ENCODE data around the gene SUN2. TPM values are rescaled to one million over a fixed set of nuclear protein-coding genes. Genes with fewer than 3 reads are reported as not detected.

The SUN2 gene
- total RNA-seq, 1 donor from 2014 or later, result 51.6 TPM

GRCh38 chr22:38727123-38727522, 28.7 kb downstream of the SUN2 start:
- Histone ChIP-seq H3K36me3 (ENCODE audit: control insufficient read depth, insufficient read depth, low read length) (peaks cover 59% of the 10 kb centered on the region), H3K4me3 (ENCODE audit: low read depth, low read length) (no peak overlapping the region), H3K27me3 (ENCODE audit: control insufficient read depth, insufficient read depth, low read length) (no peaks in the 10 kb centered on the region)
- TF ChIP-seq, protein P1, sequence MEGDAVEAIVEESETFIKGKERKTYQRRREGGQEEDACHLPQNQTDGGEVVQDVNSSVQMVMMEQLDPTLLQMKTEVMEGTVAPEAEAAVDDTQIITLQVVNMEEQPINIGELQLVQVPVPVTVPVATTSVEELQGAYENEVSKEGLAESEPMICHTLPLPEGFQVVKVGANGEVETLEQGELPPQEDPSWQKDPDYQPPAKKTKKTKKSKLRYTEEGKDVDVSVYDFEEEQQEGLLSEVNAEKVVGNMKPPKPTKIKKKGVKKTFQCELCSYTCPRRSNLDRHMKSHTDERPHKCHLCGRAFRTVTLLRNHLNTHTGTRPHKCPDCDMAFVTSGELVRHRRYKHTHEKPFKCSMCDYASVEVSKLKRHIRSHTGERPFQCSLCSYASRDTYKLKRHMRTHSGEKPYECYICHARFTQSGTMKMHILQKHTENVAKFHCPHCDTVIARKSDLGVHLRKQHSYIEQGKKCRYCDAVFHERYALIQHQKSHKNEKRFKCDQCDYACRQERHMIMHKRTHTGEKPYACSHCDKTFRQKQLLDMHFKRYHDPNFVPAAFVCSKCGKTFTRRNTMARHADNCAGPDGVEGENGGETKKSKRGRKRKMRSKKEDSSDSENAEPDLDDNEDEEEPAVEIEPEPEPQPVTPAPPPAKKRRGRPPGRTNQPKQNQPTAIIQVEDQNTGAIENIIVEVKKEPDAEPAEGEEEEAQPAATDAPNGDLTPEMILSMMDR (IDR thresholded peaks at IDR 0.05; ENCODE audit: insufficient read depth, low read length, severe bottlenecking), result no peak
- DNase-seq (ENCODE audit: low read depth), result no peak
- FAIRE-seq, result no peak

DNA sequence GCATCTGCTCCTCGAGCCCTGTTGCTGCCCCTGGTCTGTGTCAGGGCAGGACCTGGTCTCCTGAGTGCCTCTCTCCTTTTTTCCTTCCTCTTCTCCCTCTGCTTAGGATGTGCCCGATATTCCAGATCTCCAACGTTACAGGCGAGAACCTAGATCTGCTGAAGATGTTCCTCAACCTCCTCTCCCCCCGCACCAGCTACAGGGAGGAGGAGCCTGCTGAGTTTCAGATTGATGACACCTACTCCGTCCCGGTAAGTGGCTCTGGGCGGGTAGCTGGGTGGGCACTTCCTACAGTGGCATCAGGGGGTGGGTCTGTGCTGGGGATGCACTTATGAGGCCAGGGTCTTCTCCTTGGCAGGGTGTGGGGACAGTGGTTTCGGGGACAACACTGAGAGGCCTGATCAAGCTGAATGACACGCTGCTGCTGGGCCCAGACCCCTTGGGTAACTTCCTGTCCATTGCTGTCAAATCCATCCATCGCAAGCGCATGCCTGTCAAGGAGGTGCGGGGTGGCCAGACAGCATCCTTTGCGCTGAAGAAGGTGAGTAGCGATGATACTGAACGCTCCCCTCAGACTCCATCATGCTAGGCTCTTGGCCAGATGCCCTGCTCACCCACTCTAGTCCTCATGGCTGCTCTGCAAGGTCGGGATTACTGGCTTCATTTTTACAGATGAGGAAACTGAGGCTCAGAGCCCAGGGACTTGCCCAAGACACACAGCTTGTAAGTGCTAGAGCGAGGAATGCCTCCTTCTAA, 29.7 kb downstream of the SUN2 start:
- peaks cover 63% of the 10 kb centered on the region for H3K36me3 ChIP-seq (ENCODE audit: control insufficient read depth, insufficient read depth, low read length)
- no peak overlapping the region for H3K4me3 ChIP-seq (ENCODE audit: low read depth, low read length)
- H3K27me3 ChIP-seq (ENCODE audit: control insufficient read depth, insufficient read depth, low read length), result no peaks in the 10 kb centered on the region
- DNase-seq (ENCODE audit: low read depth) (no peak), FAIRE-seq (no peak)
- TF ChIP-seq, protein P1 (IDR thresholded peaks at IDR 0.05; ENCODE audit: insufficient read depth, low read length, severe bottlenecking), result no peak

- Histone ChIP-seq H3K36me3 (ENCODE audit: control insufficient read depth, insufficient read depth, low read length) (peaks cover 61% of the 10 kb centered on the region), H3K27me3 (ENCODE audit: control insufficient read depth, insufficient read depth, low read length) (no peaks in the 10 kb centered on the region), H3K4me3 (ENCODE audit: low read depth, low read length) (no peak overlapping the region)
- DNase-seq (ENCODE audit: low read depth), result peak; percentile 38
- no peak for FAIRE-seq
- TF ChIP-seq, protein P1 (IDR thresholded peaks at IDR 0.05; ENCODE audit: insufficient read depth, low read length, severe bottlenecking), result peak; percentile 53
Observed at GRCh38 chr22:38724926-38725571, 30.7 kb downstream of the SUN2 start.

- DNase-seq (ENCODE audit: low read depth) (no peak), FAIRE-seq (no peak)
- Histone ChIP-seq H3K27me3 (ENCODE audit: control insufficient read depth, insufficient read depth, low read length) (no peaks in the 10 kb centered on the region), H3K4me3 (ENCODE audit: low read depth, low read length) (no peak overlapping the region), H3K36me3 (ENCODE audit: control insufficient read depth, insufficient read depth, low read length) (peaks cover 55% of the 10 kb centered on the region)
- TF ChIP-seq, protein P1 (IDR thresholded peaks at IDR 0.05; ENCODE audit: insufficient read depth, low read length, severe bottlenecking), result no peak
Observed at GRCh38 chr22:38724176-38724575, 31.6 kb downstream of the SUN2 start.

DNA sequence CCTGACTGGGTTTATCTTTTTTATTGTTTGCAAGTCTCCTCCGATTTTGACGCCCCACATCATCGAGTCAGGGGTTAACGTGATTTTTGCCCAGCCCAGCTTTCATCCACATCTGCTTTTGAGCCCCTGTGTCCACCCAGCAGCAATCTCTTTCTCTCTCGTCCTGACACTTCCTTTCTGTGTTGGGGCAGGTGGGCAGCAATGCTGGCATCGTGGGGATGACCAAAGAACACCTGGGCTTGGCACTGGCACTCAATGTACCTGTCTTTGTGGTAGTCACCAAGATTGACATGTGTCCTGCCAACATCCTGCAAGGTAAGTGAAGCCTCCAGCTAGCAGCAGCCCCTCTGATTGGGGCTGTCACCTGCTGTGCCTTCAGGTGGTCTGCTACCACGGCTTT, 34.2 kb downstream of the SUN2 start:
- TF ChIP-seq, protein P1 (IDR thresholded peaks at IDR 0.05; ENCODE audit: insufficient read depth, low read length, severe bottlenecking), result no peak
- Histone ChIP-seq H3K4me3 (ENCODE audit: low read depth, low read length) (no peak overlapping the region), H3K27me3 (ENCODE audit: control insufficient read depth, insufficient read depth, low read length) (no peaks in the 10 kb centered on the region), H3K36me3 (ENCODE audit: control insufficient read depth, insufficient read depth, low read length) (peaks cover 43% of the 10 kb centered on the region)
- FAIRE-seq (no peak), DNase-seq (ENCODE audit: low read depth) (no peak)

Data from bronchial epithelial cell (primary cell).